ENCODE measurements around the gene PLA2G4D.

Gene PLA2G4D

GRCh38 chr15:42032376-42033213, 61.8 kb downstream of the PLA2G4D start:
- no peak for DNase-seq (ENCODE audit: low read depth in 1 of 2, low spot score in 1 of 2)

- DNase-seq (ENCODE audit: low read depth in 1 of 2, low spot score in 1 of 2), result no peak
These were observed 63.0 kb downstream of the PLA2G4D start for GRCh38 chr15:42031198-42031915.

- no peak for DNase-seq (ENCODE audit: low read depth in 1 of 2, low spot score in 1 of 2)
These were observed 66.8 kb downstream of the PLA2G4D start for GRCh38 chr15:42027521-42027920.

DNA sequence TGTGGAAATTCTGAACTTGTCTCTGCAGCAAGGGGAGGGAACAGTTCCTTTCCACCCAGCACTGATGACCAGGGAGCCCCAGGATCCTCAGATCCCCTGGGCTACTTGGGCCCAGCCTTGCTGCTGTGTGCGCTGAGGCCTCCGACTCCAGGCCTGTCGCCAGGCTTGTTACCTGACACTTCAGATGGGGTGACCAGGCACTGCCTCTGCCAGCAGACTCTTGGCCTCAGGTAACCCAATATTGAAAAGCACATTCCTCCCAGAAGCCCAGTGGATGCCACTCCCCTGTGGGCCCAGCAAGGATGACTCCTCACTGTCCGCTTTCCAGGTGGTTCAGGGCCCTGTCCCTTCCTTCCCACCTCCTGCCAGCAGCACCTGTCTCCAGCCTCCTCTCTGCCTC, 70.1 kb downstream of the PLA2G4D start:
- DNase-seq (ENCODE audit: low read depth in 1 of 2, low spot score in 1 of 2), result no peak

DNA sequence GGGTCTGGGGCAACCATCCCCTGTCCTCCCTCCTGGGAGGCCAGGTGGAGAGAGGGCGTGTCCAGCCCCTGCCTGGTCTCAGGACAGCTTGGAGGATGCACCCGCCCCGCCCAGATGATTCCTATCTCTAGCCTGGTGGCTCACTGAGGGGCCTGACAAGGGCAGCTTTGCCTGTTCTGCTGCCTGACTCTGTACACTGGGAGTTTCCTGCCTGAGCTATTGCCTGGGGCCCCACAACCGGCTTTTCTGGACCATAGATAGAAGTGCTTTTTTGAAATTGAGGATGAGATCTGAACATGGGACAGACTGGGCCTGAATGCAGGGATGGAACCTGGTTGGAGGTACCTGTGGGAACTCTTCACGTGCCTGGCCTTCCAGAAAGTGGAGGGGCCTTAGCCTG, 72.8 kb downstream of the PLA2G4D start:
- no peak for DNase-seq (ENCODE audit: low read depth in 1 of 2, low spot score in 1 of 2)

GRCh38 chr15:42020713-42021273, 73.6 kb downstream of the PLA2G4D start, which contains the start of gene PLA2G4E:
Gene PLA2G4E, minus strand, starts transcription at chr15:42021042. Its CDS starts 12 bp downstream, at chr15:42021030.
- DNase-seq (ENCODE audit: low read depth in 1 of 2, low spot score in 1 of 2), result no peak

DNA sequence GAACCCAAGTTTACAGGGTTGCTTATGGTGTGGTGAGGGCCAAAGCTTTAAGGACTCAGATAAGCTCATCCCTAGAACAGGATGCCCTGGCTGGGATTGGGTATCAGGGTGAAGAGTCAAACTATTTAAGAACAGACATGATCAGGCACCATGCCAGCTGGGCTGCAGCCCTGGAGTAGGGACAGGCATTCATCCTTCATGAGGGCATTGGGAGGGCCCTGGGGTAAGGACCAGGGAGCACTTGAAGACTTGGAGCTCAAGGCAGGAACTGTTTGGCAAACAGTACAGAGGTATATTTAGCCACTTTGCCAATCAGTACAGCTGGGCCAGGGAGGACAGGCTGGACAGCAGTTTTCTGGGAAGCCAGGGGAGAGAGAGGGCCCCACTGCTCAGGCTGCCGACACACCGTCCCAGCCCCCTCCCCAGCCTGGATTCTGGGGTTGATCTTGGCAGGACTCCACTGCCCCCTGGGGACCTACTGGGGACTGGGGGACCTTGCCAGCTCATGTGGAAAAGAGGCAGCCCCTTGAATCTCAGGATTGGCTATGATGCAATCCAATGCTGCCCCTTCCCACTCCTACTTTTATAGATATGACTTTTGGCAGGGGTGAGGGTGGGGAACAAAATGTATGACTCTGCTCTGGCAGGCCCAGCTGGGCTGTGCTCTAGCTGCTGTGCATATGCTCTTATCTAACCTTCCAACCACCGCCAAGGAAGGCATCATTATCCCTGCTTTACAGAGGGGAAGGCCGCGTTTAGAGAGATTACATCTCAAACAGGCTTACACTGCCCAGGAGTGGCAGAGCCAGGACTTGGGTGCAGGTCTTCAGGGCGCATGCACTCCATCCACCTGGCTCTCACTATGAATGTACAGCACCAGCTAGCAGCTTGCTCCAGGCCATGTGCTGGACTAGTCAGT, 75.8 kb downstream of the PLA2G4D start:
- DNase-seq (ENCODE audit: low read depth in 1 of 2, low spot score in 1 of 2), result no peak

Data from activated T-helper 1 cell treated with anti-CD3 and anti-CD28 coated beads, Interleukin-2, amount 50 U/mL, for 16 hours (primary cell).